Measurements from ENCODE around the gene ACAP3.
A peak's percentile ranks its signal among the peaks of the same experiment; 100 is the strongest.

Gene ACAP3

GRCh38 chr1:1284221-1285101 lies 23.3 kb downstream of the ACAP3 start:
- DNase-seq, result no peak

GRCh38 chr1:1283821-1284220 lies 23.9 kb downstream of the ACAP3 start:
- DNase-seq, result no peak

GRCh38 chr1:1282998-1283397 lies 24.7 kb downstream of the ACAP3 start:
- DNase-seq, result peak; percentile 60

DNA sequence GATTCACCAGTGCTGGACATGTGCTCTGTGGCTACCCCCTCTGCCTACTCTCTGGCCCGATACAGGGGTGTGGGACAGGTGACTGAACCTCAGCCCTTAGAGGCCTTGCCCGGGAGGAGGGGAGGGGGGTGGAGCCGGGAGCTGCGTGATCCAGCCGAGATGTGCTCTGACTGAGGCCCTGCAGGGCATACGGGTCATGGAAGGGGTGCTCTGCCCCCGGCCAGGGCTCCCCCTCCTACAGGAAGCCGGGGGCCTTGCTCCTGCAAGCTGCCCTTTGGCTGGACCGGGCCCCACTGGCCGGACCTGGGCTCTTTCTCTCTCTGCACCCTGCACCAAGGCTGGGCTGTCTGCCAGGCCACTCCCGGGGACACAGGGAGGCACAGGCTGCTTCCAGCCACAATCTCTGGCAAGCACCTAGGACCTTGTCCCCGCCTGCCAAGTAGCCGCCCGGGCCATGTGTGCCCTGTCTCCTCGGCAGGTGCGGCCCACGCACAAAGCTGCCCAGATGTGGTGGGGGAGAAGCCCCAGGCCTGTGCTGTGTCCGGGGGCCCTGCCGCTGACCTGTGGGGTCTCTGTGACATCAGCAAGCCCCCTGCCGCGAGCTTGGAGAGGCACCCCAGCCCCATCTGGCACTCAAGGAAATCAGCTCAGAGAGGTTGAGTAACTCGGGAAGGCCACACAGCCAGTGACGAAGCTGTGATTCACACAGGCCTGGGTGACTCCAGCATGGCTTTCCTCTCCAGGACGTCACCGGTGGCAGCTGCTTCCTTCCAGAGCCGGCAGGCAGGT lies 26.0 kb downstream of the ACAP3 start:
- peak; percentile 57 for DNase-seq

GRCh38 chr1:1280782-1281481 lies 26.8 kb downstream of the ACAP3 start:
- DNase-seq, result no peak

- no peak for DNase-seq
Measured at GRCh38 chr1:1279028-1279427, 28.7 kb downstream of the ACAP3 start.

- DNase-seq, result no peak
Measured at GRCh38 chr1:1278620-1279019, 29.1 kb downstream of the ACAP3 start.

DNA sequence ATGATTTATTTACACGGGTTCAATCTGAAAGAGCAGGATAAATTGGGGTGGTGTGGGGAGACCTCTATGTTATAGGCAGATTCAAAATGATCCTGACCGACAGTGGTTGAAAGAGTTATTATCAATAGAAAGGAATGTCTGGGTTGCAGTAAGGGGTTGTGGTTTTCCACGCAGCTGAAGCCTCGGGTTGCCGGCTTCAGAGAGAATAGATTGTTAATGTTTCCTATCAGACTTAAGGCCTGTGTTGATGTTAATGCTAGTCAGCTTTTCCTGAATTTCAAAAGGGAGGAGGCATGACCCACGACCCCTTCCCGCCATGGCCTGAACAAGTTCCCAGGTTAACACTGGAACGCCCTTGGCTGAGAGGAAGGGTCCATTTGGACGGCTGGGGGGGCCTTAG lies 31.9 kb downstream of the ACAP3 start:
- DNase-seq, result no peak

- DNase-seq, result no peak
Measured at GRCh38 chr1:1274931-1275431, 32.7 kb downstream of the ACAP3 start.

DNA sequence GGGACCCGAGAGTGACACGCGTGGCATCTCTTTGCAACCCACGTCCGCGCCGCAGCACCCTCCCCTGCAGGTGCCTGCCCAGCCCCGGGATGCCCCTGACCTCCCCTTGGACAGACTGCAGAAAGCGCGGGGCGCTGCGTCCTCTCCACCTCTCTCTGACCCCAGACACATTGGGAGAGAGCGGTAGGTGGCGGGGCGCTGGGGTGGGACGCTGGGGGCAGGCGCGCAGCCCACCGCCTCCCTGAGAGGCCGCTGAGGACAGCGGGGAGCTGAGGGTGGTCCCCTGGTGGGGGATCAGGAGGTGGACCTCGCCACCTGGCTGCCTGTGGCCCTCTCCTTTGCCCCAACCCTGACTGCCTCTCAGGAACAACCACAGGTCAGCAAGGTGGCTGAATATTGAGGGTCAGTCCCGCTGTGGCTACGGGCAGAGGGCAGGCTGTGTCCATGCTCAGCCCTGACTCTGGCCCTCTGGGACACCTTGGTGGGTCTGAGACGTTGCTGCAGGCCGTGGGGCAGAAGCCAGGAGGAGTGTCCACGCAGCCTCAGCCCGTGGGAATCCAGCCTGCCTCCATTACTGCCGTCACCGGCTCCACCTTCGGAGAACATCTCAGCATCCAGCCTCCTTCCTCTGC lies 33.3 kb downstream of the ACAP3 start:
- DNase-seq, result no peak

DNA sequence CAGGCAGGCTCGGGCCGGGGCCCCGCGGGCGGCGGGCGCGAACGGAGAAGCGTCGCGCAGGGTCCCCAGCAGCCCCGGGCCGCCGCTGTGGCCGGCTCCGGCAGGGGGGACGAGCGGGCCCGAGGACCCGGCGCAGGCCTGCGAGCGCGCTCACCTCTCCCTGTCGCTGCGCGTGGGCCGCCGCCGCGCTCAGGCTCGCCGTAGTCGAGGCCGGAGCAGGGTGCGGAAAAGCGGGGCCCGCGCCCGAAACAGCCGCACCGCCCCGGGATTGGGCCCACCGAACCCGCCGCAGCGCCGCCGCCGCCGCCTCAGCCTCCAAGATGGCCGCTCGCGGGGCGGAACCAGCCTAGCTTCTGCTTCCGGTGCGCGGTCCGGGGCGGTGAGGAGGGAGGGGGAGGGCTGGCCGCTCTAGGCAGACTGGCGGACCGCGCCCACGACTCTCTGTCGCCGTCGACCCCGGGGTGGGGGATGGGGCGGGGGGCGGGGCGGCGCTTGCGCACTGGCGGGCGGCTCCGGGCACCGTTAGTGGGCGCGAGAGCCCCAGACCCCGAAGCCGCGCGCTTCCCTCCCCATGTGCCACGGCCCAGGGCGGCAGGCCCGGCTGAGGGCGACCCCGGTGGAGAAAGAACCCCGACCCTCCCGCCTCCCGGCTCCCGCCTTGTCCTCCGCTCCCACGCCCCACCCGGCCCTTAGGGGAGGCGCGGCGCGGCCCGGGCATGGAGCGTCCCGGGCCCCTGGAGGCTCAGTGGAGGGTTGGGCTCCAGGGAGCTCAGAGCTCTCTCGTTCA lies 34.0 kb downstream of the ACAP3 start, which contains the start of gene UBE2J2:
UBE2J2 (minus strand) TSS at position 343 of the 787 bp plus-strand sequence. CDS start 5,862 bp downstream, outside the sequence.
- peak; percentile 95 for DNase-seq

DNA sequence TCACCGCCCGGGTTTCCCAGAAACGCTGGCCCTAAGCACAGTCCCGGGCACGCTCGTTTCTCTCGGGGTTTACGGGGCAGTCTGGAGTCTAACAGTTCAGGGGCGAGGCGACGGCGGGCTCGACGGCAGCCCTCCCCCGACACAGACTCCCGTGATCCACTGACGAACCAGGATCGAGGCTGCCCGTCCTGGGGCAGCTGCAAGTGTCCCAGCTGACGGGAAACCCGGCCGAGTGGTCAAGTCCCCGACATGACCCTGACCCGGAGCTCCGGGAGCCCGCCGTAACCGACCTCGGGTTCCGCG lies 34.6 kb downstream of the ACAP3 start:
- DNase-seq, result no peak

DNA sequence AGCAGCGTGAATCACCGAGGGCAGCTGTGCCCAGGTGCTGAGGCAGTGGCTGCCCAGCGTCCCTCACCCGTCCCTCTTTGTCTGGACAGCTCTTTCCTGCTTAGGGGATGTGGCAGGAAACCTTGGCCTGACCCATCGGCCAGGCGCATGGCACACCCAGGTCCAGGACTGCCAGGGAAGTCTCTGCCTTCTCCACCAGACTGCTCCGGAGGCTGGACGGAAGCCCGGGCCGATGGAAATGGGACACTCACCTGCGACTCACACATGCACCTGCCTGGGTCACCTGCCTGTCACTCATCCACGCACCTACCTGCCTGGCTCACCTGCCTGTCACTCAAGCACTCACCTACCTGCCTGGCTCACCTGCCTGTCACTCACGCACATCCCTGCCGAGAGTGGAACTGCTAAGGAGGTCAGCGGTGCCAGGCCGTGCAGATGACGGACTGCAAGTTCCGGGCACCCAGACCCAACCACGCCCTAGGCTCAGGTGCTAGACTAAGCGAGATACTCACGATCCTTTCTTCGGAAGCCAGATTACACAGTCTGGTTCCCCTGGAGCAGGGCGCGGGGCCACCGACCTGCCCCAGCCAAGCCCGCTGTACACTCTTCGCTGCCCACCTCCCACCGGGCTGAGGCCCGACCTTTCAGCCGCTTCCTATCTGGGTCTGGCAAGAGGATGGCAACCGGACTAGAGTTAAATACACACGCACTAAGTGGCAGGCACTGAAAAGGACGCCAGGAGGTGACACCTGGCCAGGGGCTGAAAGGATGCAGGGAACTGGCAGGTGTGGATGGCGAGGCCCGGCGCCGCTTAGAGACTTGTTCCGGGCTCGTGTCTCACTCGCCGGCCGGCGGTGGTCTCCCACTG lies 35.2 kb downstream of the ACAP3 start:
- DNase-seq, result no peak

- DNase-seq, result no peak
Measured at GRCh38 chr1:1270813-1271212, 36.9 kb downstream of the ACAP3 start.

DNA sequence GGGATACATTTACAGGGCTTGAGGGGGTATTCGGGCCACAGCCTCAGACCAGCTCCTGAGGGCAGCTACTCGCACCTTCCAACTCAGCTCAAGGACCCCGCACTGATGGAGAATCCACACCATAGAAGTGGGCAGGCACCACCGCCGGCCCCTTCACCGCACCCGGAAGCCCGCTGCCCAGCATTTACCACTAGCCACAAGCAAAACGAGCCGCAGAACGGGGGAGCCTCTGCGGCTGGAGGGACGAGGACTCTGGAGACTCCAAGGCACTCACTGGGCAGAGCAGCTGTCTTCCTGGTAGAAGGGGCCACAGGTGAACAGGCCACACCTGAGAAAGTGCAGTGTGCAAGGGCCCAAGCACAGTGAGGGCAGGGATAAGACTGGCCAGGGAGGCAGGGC lies 39.4 kb downstream of the ACAP3 start:
- no peak for DNase-seq

- DNase-seq, result no peak
Measured at GRCh38 chr1:1267488-1268283, 40.0 kb downstream of the ACAP3 start.

GRCh38 chr1:1264868-1265272 lies 42.9 kb downstream of the ACAP3 start:
- no peak for DNase-seq

- DNase-seq, result no peak
Measured at GRCh38 chr1:1264026-1264425, 43.7 kb downstream of the ACAP3 start.

- no peak for DNase-seq
Measured at GRCh38 chr1:1262758-1263157, 45.0 kb downstream of the ACAP3 start.

GRCh38 chr1:1262071-1262470 lies 45.7 kb downstream of the ACAP3 start:
- DNase-seq, result no peak
